HG03520 (cell line): ENCODE results near the gene ZNF451.

Experiments used
- ATAC-seq: cut with Tn5 transposase; IDR thresholded peaks from one replicate; pipeline ENCODE4 v1.9.1; 2021; ENCODE audit warnings: mild to moderate bottlenecking, moderate library complexity; ENCODE audit not compliant: unreplicated experiment

Gene ZNF451

GRCh38 chr6:57198926-57199636 is 109.1 kb downstream of the ZNF451 start:
- no peak for ATAC-seq

GRCh38 chr6:57201718-57202117 is 111.7 kb downstream of the ZNF451 start:
- no peak for ATAC-seq

GRCh38 chr6:57205550-57206328 is 115.8 kb downstream of the ZNF451 start:
- no peak for ATAC-seq

GRCh38 chr6:57207141-57207540 is 117.2 kb downstream of the ZNF451 start:
- no peak for ATAC-seq

- no peak for ATAC-seq
Measured at GRCh38 chr6:57207872-57208271, 117.9 kb downstream of the ZNF451 start.

- ATAC-seq = no peak
Measured at GRCh38 chr6:57209030-57209429, 119.0 kb downstream of the ZNF451 start.

GRCh38 chr6:57210060-57210459 is 120.1 kb downstream of the ZNF451 start:
- no peak for ATAC-seq

- ATAC-seq = no peak
Measured at GRCh38 chr6:57215260-57215659, 125.3 kb downstream of the ZNF451 start.

GRCh38 chr6:57216235-57217101 is 126.5 kb downstream of the ZNF451 start:
- no peak for ATAC-seq

- no peak for ATAC-seq
Measured at GRCh38 chr6:57217270-57217669, 127.3 kb downstream of the ZNF451 start.
